CD14-positive monocyte (primary cell): ENCODE measurements around the gene BEND4. TPM values are rescaled to one million over a fixed set of nuclear protein-coding genes. Genes with fewer than 3 reads are reported as not detected.

Source experiments
- DNase-seq, 3 donors: peaks; one replicate each; pipeline ENCODE4 v3.0.0-alpha.2; 2011 to 2022
- H2AFZ ChIP-seq: 2 replicates; pipeline ENCODE4 v1.6.0; 2012; ENCODE audit warnings: mild to moderate bottlenecking, low read depth, low read length, inconsistent platforms; ENCODE audit not compliant: insufficient read depth, poor library complexity, severe bottlenecking
- H3K27ac ChIP-seq, 2 donors: 1 replicate in 1 of 2; 2 replicates in 1 of 2; pipeline ENCODE4 v1.5.1; 2012 to 2013; ENCODE audit warnings: low read length in 2 of 2, control low read depth in 1 of 2, inconsistent platforms in 1 of 2, low read depth in 1 of 2, mild to moderate bottlenecking in 1 of 2
- H3K27me3 ChIP-seq, 2 donors: one replicate each; pipeline versions ENCODE4 v1.6.0 to v1.6.1; 2011 to 2013; ENCODE audit warnings: low read length in 2 of 2; ENCODE audit not compliant: control insufficient read depth in 2 of 2, insufficient read depth in 2 of 2
- H3K36me3 ChIP-seq, 2 donors: replicated peaks in 1 of 2; 1 replicate in 1 of 2; 2 replicates in 1 of 2; pipeline versions ENCODE4 v1.5.1 to v1.6.1; 2012 to 2013; ENCODE audit warnings: low read length in 2 of 2, control low read depth in 1 of 2, inconsistent platforms in 1 of 2, mild to moderate bottlenecking in 1 of 2; ENCODE audit not compliant: insufficient read depth in 2 of 2, control insufficient read depth in 1 of 2
- H3K4me1 ChIP-seq, 2 donors: 1 replicate in 1 of 2; 2 replicates in 1 of 2; pipeline versions ENCODE4 v1.5.1 to v1.6.1; 2012 to 2013; ENCODE audit warnings: low read length in 2 of 2, control low read depth in 1 of 2, inconsistent platforms in 1 of 2, mild to moderate bottlenecking in 1 of 2, moderate library complexity in 1 of 2; ENCODE audit not compliant: insufficient read depth in 2 of 2, control insufficient read depth in 1 of 2
- H3K4me2 ChIP-seq: replicated peaks from 2 replicates; pipeline ENCODE3; 2012; ENCODE audit warnings: low read length, moderate library complexity, mild to moderate bottlenecking; ENCODE audit not compliant: poor library complexity, severe bottlenecking; ENCODE audit errors: extremely low read depth
- H3K4me3 ChIP-seq, 3 experiments: fragments of 200-600 bp in 1 of 3; sonication (generic) in 1 of 3; replicated peaks in 1 of 3; 1 replicate in 2 of 3; 2 replicates in 1 of 3; pipeline ENCODE4 v1.5.1; 2011 to 2013; ENCODE audit warnings: low read length in 3 of 3, mild to moderate bottlenecking in 3 of 3, control low read depth in 2 of 3, low read depth in 2 of 3, inconsistent platforms in 1 of 3, moderate library complexity in 1 of 3
- H3K79me2 ChIP-seq: 2 replicates; pipeline ENCODE4 v1.6.0; 2012; ENCODE audit warnings: mild to moderate bottlenecking, control low read depth, inconsistent platforms, low read length, moderate library complexity; ENCODE audit not compliant: insufficient read depth
- H3K9ac ChIP-seq: 2 replicates; pipeline ENCODE4 v1.6.0; 2017; ENCODE audit warnings: low read length, mild to moderate bottlenecking; ENCODE audit not compliant: insufficient read depth, poor library complexity, severe bottlenecking
- H3K9me3 ChIP-seq, 2 donors: replicated peaks in 1 of 2; 1 replicate in 1 of 2; 2 replicates in 1 of 2; pipeline versions ENCODE4 v1.5.1 to v1.6.1; 2012 to 2013; ENCODE audit warnings: low read length in 2 of 2, control low read depth in 1 of 2; ENCODE audit not compliant: control insufficient read depth in 1 of 2, insufficient read depth in 1 of 2
- H4K20me1 ChIP-seq: 2 replicates; pipeline ENCODE4 v1.6.0; 2012; ENCODE audit warnings: mild to moderate bottlenecking, low read length, control low read depth, moderate library complexity; ENCODE audit not compliant: insufficient read depth
- H3K27ac Mint-ChIP-seq, 7 donors: one replicate each; pipeline ENCODE4 v1.8.0; 2020; ENCODE audit warnings: mild to moderate bottlenecking in 7 of 7, mixed read lengths in 7 of 7, moderate library complexity in 6 of 7, inconsistent platforms in 2 of 7
- H3K27me3 Mint-ChIP-seq, 3 donors: one replicate each; pipeline ENCODE4 v1.8.0; 2021 to 2022; ENCODE audit warnings: low read depth in 3 of 3, mild to moderate bottlenecking in 3 of 3, mixed read lengths in 3 of 3, moderate library complexity in 3 of 3, inconsistent platforms in 1 of 3
- H3K36me3 Mint-ChIP-seq, 2 donors: one replicate each; pipeline ENCODE4 v1.8.0; 2020; ENCODE audit warnings: mixed read lengths in 2 of 2, inconsistent platforms in 1 of 2, mild to moderate bottlenecking in 1 of 2
- H3K4me1 Mint-ChIP-seq: one replicate; pipeline ENCODE4 v1.8.0; 2020; ENCODE audit warnings: mild to moderate bottlenecking, mixed read lengths
- H3K4me3 Mint-ChIP-seq, 2 donors: one replicate each; pipeline ENCODE4 v1.8.0; 2020; ENCODE audit warnings: mild to moderate bottlenecking in 2 of 2, mixed read lengths in 2 of 2, moderate library complexity in 1 of 2
- H3K9me3 Mint-ChIP-seq, 7 donors: one replicate each; pipeline ENCODE4 v1.8.0; 2020 to 2022; ENCODE audit warnings: mixed read lengths in 7 of 7, mild to moderate bottlenecking in 6 of 7, moderate library complexity in 6 of 7, inconsistent platforms in 2 of 7
- CTCF ChIP-seq: fragments of 200-600 bp; IDR thresholded peaks from one replicate; pipeline ENCODE4 v1.8.0; 2022; ENCODE audit warnings: antibody characterized with exemption, mild to moderate bottlenecking
- WGBS: methylation state at CpG from one replicate; pipeline ENCODE4 v1.1.5; 2013; ENCODE audit warnings: missing lambda C conversion rate; ENCODE audit not compliant: insufficient coverage; 5-methylcytosine and 5-hydroxymethylcytosine counted together
- intact Hi-C, 2 donors: fragments of 100-400 bp; cut with micrococcal nuclease; formaldehyde crosslinking; loops; one replicate each; pipeline versions ENCODE4 v1.15.0 to v1.15.1; 2023
- polyA plus RNA-seq, 3 donors: library from polyadenylated mRNA; depleted of rRNA in 1 of 3; unstranded in 2 of 3; stranded (reverse) in 1 of 3; fragments of 300-500 nt in 2 of 3; fragments of >200 nt in 1 of 3; fragmentation: Illumina TruSeq in 2 of 3; gene quantifications; 1 replicate in 2 of 3; 2 replicates in 1 of 3; pipeline ENCODE4 v1.2.3, GENCODE V29; 2012 to 2021

BEND4 gene
- polyA plus RNA-seq, 3 donors: 0.07 to 0.12 TPM; not detected in 1

DNA sequence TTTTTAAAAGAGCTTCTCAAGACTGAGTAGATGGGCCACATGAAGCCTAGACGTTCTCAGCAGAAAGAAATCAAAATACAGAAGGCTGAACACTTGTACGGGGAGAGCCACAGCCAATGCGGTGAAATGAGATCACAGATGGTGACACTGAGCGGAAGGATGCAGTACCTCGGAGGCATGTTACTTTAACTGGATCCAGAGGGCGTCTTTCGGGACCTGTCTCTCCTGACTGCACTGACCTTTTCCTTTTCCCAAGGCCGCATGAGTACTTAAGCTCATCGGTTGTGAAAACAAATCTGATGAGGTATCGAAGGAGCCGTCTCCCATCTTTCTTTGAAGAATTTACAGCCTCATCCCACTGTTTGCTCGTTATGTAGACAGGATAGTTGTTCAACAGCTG is 32.6 kb downstream of the BEND4 start:
- Histone ChIP-seq H3K9me3 (no peaks in the 10 kb centered on the region), H3K79me2 (no peaks in the 10 kb centered on the region), H2AFZ (no peak overlapping the region), H3K4me1 (no peaks in the 10 kb centered on the region), H3K9ac (no peak overlapping the region), H3K4me2 (no peak overlapping the region), H3K27me3 (no peaks in the 10 kb centered on the region), H3K4me3 (no peak overlapping the region), H4K20me1 (no peaks in the 10 kb centered on the region), H3K27ac (no peak overlapping the region), H3K36me3 (no peaks in the 10 kb centered on the region)
- 93% methylated on average over 12 of the region's 12 CpGs for WGBS
- H3K36me3 Mint-ChIP-seq: no peaks in the 10 kb centered on the region
- no peak for DNase-seq
- no peaks in the 10 kb centered on the region for H3K4me1 Mint-ChIP-seq
- H3K9me3 Mint-ChIP-seq: no peaks in the 10 kb centered on the region
- TF ChIP-seq CTCF: no peak
- no peak overlapping the region for H3K27ac Mint-ChIP-seq
- H3K27me3 Mint-ChIP-seq: peaks cover 0 to 2% (median 1%) of the 10 kb centered on the region in 3 donors
- intact Hi-C loops: no loop called here
- H3K4me3 Mint-ChIP-seq: no peak overlapping the region

DNA sequence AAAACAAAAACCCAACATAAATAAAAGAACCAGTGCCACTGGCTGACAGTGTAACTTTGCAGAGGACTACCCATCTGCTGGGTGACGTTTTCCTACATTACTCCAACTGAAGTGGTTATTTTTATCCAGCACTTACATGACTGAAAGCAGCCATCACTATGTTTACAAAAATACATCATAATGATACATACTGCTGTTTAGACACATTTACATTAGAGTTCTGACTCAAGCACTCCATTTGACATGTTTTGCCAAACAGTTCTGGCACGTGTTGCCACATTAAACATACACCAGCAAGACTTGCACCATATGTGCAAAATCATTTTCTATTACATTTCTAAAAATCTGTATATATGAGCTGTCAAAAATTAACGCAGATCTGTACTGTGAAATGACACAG is 39.6 kb downstream of the BEND4 start:
- no peak overlapping the region for H3K4me3 Mint-ChIP-seq
- H3K4me3 ChIP-seq: no peak overlapping the region
- TF ChIP-seq CTCF: no peak
- H3K27me3 Mint-ChIP-seq: peaks cover 0 to 1% (median 0%) of the 10 kb centered on the region in 3 donors
- intact Hi-C loops: no loop called here
- no peaks in the 10 kb centered on the region for H3K36me3 Mint-ChIP-seq
- no peaks in the 10 kb centered on the region for H3K27me3 ChIP-seq
- H3K79me2 ChIP-seq: no peaks in the 10 kb centered on the region
- no peak overlapping the region for H3K4me2 ChIP-seq
- no peak overlapping the region for H3K27ac Mint-ChIP-seq
- H2AFZ ChIP-seq: no peak overlapping the region
- no peaks in the 10 kb centered on the region for H4K20me1 ChIP-seq
- no peaks in the 10 kb centered on the region for H3K4me1 ChIP-seq
- 100% methylated on average over 1 of the region's 3 CpGs for WGBS
- no peaks in the 10 kb centered on the region for H3K9me3 ChIP-seq
- no peaks in the 10 kb centered on the region for H3K4me1 Mint-ChIP-seq
- H3K36me3 ChIP-seq: no peaks in the 10 kb centered on the region
- peaks cover 0 to 3% (median 0%) of the 10 kb centered on the region in 7 donors for H3K9me3 Mint-ChIP-seq
- DNase-seq: no peak
- no peak overlapping the region for H3K27ac ChIP-seq
- no peak overlapping the region for H3K9ac ChIP-seq
